Brain microvascular endothelial cell (primary cell): ENCODE data around the gene DHH.
"Not testable (repeated sequence)": the region's sequence is repeated elsewhere in the genome, so short reads cannot be mapped to it uniquely, and the experiment has no call there.

Experiments
- DNase-seq: peaks from one replicate; pipeline ENCODE4 v3.0.0-alpha.2; 2020
- H3K27ac ChIP-seq: fragments of 250-450 bp; sonication (Bioruptor Pico); 2 replicates; pipeline ENCODE4 v1.5.1; 2020; ENCODE audit warnings: mild to moderate bottlenecking, moderate library complexity
- H3K27me3 ChIP-seq: fragments of 250-450 bp; sonication (Bioruptor Pico); replicated peaks from 2 replicates; pipeline ENCODE4 v1.5.1; 2020; ENCODE audit warnings: mild to moderate bottlenecking
- H3K36me3 ChIP-seq: fragments of 250-450 bp; sonication (Bioruptor Pico); replicated peaks from 2 replicates; pipeline ENCODE4 v1.5.1; 2020; ENCODE audit warnings: mild to moderate bottlenecking
- H3K4me3 ChIP-seq: 2 replicates; pipeline ENCODE4 v1.5.1; 2011; ENCODE audit warnings: low read depth, mild to moderate bottlenecking, control low read depth, low read length, moderate library complexity
- CTCF ChIP-seq: IDR thresholded peaks from 2 replicates; pipeline ENCODE4 v1.5.1; 2011; ENCODE audit warnings: low read depth, mild to moderate bottlenecking, moderate library complexity, low read length, control low read depth, inconsistent platforms; ENCODE audit errors: missing control alignments
- in situ Hi-C: cut with HindIII; loops from 2 replicates; pipeline ENCODE4 v1.10.0; 2017; ENCODE audit warnings: low sequenced_read_pairs, low pct_ligation_motif_present

DHH gene

GRCh38 chr12:49094160-49094974 is at the start of gene DHH:
Gene DHH, minus strand, starts transcription at chr12:49094801. Its CDS starts 289 bp downstream, at chr12:49094512.
- in situ Hi-C loops, result no loop called here
- Histone ChIP-seq H3K36me3 (peaks cover 27% of the 10 kb centered on the region), H3K27me3 (peaks cover 8% of the 10 kb centered on the region), H3K27ac (no peak within 1 kb of the TSS), H3K4me3 (no peak within 1 kb of the TSS)
- DNase-seq, result no peak
- TF ChIP-seq CTCF, result no peak

- Histone ChIP-seq H3K27ac (no peak overlapping the region), H3K4me3 (no peak overlapping the region), H3K36me3 (no peaks in the 10 kb centered on the region), H3K27me3 (no peaks in the 10 kb centered on the region)
- TF ChIP-seq CTCF, result no peak
- in situ Hi-C loops, result no loop called here
- no peak for DNase-seq
Measured at GRCh38 chr12:49144384-49144783, 49.8 kb upstream of the DHH start.

- Histone ChIP-seq H3K36me3 (no peaks in the 10 kb centered on the region), H3K4me3 (no peak overlapping the region), H3K27ac (no peak overlapping the region), H3K27me3 (no peaks in the 10 kb centered on the region)
- DNase-seq, result no peak
- in situ Hi-C loops, result no loop called here
- TF ChIP-seq CTCF, result no peak
Measured at GRCh38 chr12:49138999-49139398, 44.4 kb upstream of the DHH start.

- no peak overlapping the region for H3K4me3 ChIP-seq
- no peaks in the 10 kb centered on the region for H3K36me3 ChIP-seq
- no peaks in the 10 kb centered on the region for H3K27me3 ChIP-seq
- H3K27ac ChIP-seq, result no peak overlapping the region
- no peak for DNase-seq
- no peak for TF ChIP-seq CTCF
- in situ Hi-C loops, result no loop called here
Measured at GRCh38 chr12:49138587-49138986, 44.0 kb upstream of the DHH start.

- no peak for DNase-seq
- Histone ChIP-seq H3K4me3 (no peak overlapping the region), H3K36me3 (no peaks in the 10 kb centered on the region), H3K27ac (no peak overlapping the region), H3K27me3 (no peaks in the 10 kb centered on the region)
- in situ Hi-C loops, result no loop called here
- no peak for TF ChIP-seq CTCF
Measured at GRCh38 chr12:49137476-49137875, 42.9 kb upstream of the DHH start.

GRCh38 chr12:49136997-49137396 is 42.4 kb upstream of the DHH start:
- H3K36me3 ChIP-seq, DNase-seq, H3K4me3 ChIP-seq, H3K27ac ChIP-seq, in situ Hi-C loops, H3K27me3 ChIP-seq: not testable (repeated sequence)
